Hepatic stellate cell (primary cell): ENCODE measurements around the gene UQCC2.

ENCODE experiments used
- DNase-seq: peaks from one replicate; pipeline ENCODE4 v3.0.0; 2011; ENCODE audit warnings: low spot score

UQCC2 gene

GRCh38 chr6:33676416-33677142 is 34.9 kb downstream of the UQCC2 start:
- no peak for DNase-seq

DNA sequence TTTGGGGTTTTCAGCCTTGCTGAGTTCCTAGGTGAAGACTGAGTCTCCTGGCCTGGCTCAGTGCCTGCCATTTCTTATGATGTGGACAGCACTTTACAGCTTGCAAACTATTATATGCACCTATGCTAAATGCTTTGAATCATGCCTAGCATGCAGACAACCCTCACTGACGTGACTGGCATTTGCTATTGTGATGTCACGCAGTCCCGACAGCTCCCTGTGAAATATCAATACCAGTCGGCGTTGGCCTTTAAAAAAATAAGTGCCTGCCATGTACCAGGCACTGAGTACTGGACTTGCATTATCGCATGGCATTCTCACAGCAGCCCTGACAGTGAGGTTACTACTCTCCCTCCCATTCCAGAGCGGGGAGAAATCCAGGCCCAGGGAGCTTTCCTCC is 35.5 kb downstream of the UQCC2 start:
- no peak for DNase-seq

DNA sequence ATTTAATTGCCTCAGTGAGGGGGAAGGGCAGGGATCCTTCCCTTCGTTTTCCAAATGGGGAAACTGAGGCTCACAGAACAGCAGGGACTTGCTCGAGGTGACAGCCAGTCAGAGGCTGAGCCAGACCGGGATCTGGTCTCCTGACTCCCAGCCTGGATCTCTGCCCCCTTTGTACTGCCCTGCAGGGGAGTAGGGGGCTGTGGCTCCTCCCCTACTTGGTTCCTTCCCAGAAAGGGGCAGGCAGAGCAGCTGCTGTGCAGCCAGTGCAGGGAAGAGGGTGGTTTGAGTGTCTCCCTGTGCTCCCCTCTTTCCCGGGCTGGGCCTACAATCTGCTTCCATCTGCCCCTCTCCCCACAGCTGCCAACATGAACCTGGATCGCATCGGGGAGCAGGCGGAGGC is 37.6 kb downstream of the UQCC2 start:
- DNase-seq, result no peak

- peak; percentile 98 for DNase-seq
Observed at GRCh38 chr6:33672808-33673207, 38.7 kb downstream of the UQCC2 start.

- DNase-seq, result no peak
Observed at GRCh38 chr6:33671744-33672072, 39.8 kb downstream of the UQCC2 start.

- no peak for DNase-seq
Observed at GRCh38 chr6:33670971-33671743, 40.3 kb downstream of the UQCC2 start.

DNA sequence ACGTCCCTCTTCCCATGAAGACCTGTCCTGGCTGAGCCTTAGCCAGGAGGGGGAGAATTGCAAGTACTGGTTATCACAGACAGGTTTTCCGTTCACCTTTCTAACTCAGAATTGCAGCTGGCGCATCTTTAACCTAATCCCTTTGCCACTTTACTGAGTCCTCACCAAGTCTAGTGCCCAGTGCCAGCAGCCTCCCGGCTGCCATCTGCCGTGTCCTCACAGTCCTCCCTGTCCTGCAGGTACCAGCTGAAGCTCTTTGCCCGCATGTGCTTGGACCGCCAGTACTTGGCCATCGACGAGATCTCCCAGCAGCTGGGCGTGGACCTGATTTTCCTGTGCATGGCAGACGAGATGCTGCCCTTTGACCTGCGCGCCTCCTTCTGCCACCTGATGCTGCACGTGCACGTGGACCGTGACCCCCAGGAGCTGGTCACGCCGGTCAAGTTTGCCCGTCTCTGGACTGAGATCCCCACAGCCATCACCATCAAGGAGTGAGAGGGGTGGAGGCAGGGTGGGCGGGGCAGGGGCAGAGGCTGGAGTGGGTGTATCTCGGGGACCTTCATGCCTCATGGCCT is 41.3 kb downstream of the UQCC2 start:
- DNase-seq, result no peak

DNA sequence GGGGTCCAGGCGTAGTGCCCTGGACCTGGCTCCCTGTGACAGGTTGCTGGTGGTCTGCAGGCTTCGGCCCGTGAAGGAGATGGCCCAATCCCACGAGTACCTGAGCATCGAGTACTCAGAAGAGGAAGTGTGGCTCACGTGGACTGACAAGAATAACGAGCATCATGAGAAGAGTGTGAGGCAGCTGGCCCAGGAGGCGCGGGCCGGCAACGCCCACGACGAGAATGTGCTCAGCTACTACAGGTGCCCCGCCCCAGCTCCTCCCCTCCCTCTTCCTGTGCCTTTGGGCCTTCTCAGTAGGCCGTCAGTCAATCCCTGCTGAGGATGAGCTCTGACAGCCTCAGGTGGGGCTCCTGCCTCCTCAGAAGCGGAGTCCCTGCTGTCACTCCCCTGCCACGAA is 42.6 kb downstream of the UQCC2 start:
- no peak for DNase-seq

DNA sequence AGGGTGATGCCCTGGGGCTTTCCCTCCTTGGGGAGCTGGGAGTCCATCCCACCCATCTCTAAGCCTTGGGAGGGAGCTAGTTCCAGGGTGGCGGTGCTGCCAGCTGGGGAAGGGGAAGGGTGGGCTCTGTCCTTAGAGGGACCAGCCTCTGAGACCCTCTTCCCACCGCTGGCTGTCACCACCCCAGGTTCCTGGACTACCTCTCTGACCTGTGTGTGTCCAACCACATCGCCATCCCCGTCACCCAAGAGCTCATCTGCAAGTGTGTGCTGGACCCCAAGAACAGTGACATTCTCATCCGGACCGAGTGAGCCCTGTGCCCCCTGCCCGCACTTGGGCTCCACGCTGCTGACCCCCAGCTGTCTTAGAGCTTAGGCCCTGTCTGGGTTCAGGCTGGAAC is 43.2 kb downstream of the UQCC2 start:
- DNase-seq, result no peak

- no peak for DNase-seq
Observed at GRCh38 chr6:33667776-33668175, 43.7 kb downstream of the UQCC2 start.

GRCh38 chr6:33667072-33667471 is 44.4 kb downstream of the UQCC2 start:
- DNase-seq, result no peak

- no peak for DNase-seq
Observed at GRCh38 chr6:33665957-33666356, 45.5 kb downstream of the UQCC2 start.

DNA sequence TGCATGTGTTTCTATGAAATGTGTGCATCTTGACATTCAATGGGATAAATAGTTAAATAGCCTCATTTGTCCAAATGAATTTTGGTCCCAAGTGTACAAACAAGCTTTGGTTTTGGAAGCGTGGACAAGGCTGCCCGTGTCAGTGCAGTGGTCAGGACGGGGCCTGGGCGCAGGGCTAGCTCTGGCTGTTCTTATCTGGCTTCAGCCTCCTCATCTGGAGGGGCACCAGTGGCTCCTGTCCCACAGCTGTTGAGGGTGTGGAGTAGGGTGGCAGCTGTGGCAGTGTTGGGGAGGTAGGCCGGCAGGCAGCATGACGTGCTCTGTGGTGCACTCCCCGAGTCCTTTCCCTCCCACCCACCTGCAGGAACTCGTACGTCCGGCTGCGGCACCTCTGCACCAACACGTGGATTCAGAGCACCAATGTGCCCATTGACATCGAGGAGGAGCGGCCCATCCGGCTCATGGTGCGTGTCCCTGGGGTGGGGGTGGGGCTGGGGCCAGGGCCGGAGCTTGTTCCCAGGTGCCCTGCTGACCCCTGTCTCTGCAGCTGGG is 46.9 kb downstream of the UQCC2 start:
- no peak for DNase-seq

DNA sequence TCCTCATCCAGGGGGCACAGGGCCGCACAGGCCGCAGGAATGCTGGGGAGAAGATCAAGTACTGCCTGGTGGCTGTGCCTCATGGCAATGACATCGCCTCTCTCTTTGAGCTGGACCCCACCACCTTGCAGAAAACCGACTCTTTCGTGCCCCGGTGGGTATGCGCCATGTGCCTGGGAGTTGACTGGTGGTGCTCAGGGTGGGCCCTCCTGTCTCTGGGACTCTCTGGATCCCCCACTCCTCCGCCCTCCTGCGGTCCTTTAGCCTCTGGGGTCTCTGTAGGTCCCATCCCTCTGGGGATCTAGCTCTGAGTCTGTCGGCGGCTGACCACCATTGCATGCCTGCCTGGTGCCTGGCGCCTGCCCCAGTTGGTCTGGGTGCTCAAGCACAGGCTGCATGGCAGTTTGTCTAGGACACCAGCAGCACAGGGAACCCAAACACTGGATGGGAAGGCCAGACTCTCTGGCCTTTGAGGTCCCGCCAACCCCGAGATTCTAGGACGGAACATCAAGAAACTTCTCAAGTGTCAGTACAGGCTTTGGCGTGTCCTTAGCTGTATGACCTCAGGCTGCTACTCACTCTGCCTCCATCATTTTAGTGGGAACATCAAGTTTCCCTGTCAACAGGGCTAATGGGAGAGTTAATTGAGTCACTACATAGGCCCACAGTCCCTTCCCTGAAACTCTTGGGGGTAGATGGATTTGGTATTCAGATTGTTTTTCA is 47.6 kb downstream of the UQCC2 start:
- no peak for DNase-seq

GRCh38 chr6:33663028-33663427 is 48.5 kb downstream of the UQCC2 start:
- no peak for DNase-seq

DNA sequence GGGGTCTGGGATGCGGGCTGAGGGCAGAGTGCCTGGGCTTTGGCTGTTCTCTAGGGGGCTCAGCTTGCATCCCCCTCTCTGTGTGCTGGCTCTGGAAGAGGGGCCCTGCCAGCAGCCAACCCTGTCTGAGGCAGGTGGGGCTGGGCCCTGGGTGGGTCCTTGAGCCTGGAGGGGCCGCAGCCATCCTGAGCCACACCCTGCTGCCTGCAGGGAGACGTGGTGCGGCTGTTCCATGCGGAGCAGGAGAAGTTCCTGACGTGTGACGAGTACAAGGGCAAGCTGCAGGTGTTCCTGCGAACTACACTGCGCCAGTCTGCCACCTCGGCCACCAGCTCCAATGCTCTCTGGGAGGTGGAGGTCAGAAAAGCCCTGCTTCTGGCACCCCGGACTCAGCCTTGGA is 49.2 kb downstream of the UQCC2 start:
- DNase-seq, result no peak

GRCh38 chr6:33661106-33661838 is 50.2 kb downstream of the UQCC2 start:
- DNase-seq, result no peak

- no peak for DNase-seq
Observed at GRCh38 chr6:33659986-33660385, 51.5 kb downstream of the UQCC2 start.

DNA sequence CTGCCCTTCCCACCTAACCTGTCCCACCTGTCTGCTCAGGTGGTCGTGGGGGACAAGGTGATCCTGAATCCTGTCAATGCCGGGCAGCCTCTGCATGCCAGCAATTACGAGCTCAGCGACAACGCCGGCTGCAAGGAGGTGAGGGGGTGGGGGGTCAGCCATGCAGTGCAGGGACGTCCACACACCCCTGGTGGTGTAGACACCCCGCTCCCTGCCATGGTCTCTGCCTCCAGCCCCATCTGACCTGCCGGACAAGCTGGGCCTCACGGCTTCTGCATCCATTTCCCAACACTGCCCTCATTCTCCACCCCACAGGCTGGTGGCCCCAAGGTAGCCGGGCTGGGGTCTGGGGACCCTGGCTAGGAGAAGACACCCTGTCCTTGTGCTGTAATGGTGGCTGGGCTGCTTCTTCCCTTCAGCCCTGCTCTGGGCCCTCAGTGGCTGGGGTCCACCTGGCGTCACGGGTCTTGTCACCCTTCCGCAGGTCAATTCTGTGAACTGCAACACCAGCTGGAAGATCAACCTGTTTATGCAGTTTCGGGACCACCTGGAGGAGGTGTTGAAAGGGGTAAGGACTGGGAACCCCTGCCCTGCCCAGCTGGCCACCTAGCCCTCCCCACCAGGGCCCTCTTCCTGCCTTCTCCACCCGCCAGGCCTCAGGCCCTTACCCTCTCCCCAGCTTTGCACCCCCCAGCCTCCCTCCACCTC is 52.4 kb downstream of the UQCC2 start:
- no peak for DNase-seq

DNA sequence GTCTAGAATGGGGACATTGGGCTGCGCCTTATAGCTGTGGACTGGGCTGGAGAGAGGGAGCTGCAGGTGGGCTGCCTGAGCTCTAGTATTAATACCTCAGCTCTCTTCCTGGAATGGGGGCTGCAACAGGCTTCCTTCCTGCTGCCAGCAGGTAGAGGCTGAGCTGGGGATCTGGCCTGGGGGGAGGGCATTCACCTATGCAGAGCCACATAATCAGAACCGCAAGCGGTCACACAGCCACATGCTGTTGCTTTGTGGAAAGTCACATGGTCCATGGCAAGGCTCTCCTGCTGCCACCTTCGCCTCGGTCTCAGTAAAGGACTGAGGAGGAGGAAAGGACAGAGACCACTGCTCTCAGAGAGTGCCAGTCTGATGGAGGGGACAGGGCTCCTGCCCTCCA is 54.7 kb downstream of the UQCC2 start:
- DNase-seq, result no peak
